Measurements from ENCODE around the gene ELP6.
A peak's percentile ranks its signal among the peaks of the same experiment; 100 is the strongest.

ELP6 gene, protein sequence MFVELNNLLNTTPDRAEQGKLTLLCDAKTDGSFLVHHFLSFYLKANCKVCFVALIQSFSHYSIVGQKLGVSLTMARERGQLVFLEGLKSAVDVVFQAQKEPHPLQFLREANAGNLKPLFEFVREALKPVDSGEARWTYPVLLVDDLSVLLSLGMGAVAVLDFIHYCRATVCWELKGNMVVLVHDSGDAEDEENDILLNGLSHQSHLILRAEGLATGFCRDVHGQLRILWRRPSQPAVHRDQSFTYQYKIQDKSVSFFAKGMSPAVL

DNA sequence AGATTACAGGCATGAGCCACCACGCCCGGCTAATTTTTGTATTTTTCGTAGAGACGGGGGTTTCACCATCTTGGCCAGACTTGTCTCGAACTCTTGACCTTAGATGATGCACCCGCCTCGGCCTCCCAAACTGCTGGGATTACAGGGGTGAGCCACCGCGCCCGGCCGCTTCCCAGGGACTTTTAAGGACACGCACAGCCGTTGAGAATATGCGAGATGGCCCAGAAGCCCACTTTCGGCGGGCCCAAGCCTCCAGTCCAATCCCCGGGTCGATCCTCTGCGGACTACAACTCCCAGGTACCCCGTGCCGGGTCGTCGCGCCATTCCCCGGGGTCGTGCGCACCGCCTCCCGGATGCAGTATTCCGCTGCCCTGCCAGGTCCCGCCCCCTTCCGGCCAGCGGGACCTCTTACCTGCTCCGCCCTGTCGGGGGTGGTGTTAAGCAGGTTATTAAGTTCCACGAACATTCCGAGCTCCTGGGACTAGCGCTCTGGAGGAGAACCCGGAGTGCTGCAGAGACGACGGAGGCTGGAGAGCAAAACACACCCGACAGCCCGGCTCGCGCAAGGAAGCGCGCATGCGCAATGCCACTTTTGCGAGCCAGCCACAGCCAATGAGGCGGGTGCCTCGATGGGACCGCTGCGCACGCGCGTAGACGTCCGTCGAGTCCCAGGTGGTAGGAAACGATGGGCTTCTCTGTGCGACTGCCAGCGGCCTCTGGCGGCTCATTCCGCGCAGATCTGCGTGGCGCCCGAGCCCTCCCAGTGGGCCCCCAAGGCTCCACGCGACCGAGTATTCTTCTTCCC, at the start of gene ELP6:
ELP6 (minus strand) TSS at position 588 of the 805 bp plus-strand sequence; CDS start at position 466, 122 bp downstream.
- Histone ChIP-seq H3K27me3 (ENCODE audit: insufficient read depth, low read length) (no peaks in the 10 kb centered on the region), H3K36me3 (ENCODE audit: insufficient read depth, low read length) (peaks cover 24% of the 10 kb centered on the region), H2AFZ (ENCODE audit: low read depth, low read length) (peak within 1 kb of the TSS; percentile 56), H3K4me3 (ENCODE audit: low read length) (peak within 1 kb of the TSS; percentile 64), H3K9me3 (ENCODE audit: low read length) (no peaks in the 10 kb centered on the region), H3K4me1 (ENCODE audit: insufficient read depth, low read length) (peaks cover 12% of the 10 kb centered on the region)

- no peak overlapping the region for H2AFZ ChIP-seq (ENCODE audit: low read depth, low read length)
These were observed 42.8 kb upstream of the ELP6 start for GRCh38 chr3:47556351-47556750.

GRCh38 chr3:47554335-47554734, 40.8 kb upstream of the ELP6 start:
- Histone ChIP-seq H3K4me3 (ENCODE audit: low read length) (no peak overlapping the region), H3K9me3 (ENCODE audit: low read length) (peaks cover 3% of the 10 kb centered on the region), H3K4me1 (ENCODE audit: insufficient read depth, low read length) (peaks cover 8% of the 10 kb centered on the region), H3K36me3 (ENCODE audit: insufficient read depth, low read length) (no peaks in the 10 kb centered on the region), H3K27me3 (ENCODE audit: insufficient read depth, low read length) (no peaks in the 10 kb centered on the region), H2AFZ (ENCODE audit: low read depth, low read length) (no peak overlapping the region)

More at GRCh38 chr3:47556351-47556750, 42.8 kb upstream of the ELP6 start:
- H3K4me1 ChIP-seq (ENCODE audit: insufficient read depth, low read length): peaks cover 8% of the 10 kb centered on the region
- no peak overlapping the region for H3K4me3 ChIP-seq (ENCODE audit: low read length)
- no peaks in the 10 kb centered on the region for H3K27me3 ChIP-seq (ENCODE audit: insufficient read depth, low read length)
- H3K36me3 ChIP-seq (ENCODE audit: insufficient read depth, low read length): no peaks in the 10 kb centered on the region
- peaks cover 3% of the 10 kb centered on the region for H3K9me3 ChIP-seq (ENCODE audit: low read length)

GRCh38 chr3:47553407-47553806, 39.9 kb upstream of the ELP6 start:
- Histone ChIP-seq H3K4me1 (ENCODE audit: insufficient read depth, low read length) (peaks cover 8% of the 10 kb centered on the region), H3K27me3 (ENCODE audit: insufficient read depth, low read length) (no peaks in the 10 kb centered on the region), H2AFZ (ENCODE audit: low read depth, low read length) (peak overlapping the region; percentile 30), H3K9me3 (ENCODE audit: low read length) (peaks cover 3% of the 10 kb centered on the region), H3K4me3 (ENCODE audit: low read length) (no peak overlapping the region), H3K36me3 (ENCODE audit: insufficient read depth, low read length) (no peaks in the 10 kb centered on the region)

- Histone ChIP-seq H3K4me1 (ENCODE audit: insufficient read depth, low read length) (no peaks in the 10 kb centered on the region), H3K36me3 (ENCODE audit: insufficient read depth, low read length) (no peaks in the 10 kb centered on the region), H3K4me3 (ENCODE audit: low read length) (no peak overlapping the region), H3K9me3 (ENCODE audit: low read length) (no peaks in the 10 kb centered on the region), H2AFZ (ENCODE audit: low read depth, low read length) (peak overlapping the region; percentile 55), H3K27me3 (ENCODE audit: insufficient read depth, low read length) (no peaks in the 10 kb centered on the region)
These were observed 29.1 kb upstream of the ELP6 start for GRCh38 chr3:47542471-47543173.

DNA sequence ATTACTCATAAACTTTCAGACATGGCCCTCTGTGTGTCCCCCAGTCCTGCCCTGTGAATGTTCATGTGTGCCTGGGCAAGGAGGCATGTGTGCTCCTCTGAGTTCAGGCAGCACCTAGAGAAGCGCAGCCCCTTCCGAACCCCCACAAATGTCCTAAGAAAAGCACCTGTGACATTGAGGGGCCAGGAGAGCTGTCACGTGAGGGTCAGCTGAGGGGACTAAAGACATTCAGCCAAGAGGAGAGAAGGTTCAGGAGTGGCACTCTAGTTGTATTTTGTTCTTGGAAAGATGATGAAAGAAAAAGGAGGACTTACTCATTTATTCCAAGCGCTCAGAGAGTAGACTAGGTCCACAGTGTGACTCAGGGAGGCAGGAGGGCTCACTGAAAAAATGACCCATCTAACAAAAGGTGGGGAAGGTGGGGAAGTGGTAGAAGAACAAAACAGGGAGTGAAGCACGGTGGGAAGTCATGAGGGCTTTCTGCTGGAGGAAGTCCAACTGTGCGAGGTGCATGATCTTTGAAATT, 28.1 kb upstream of the ELP6 start:
- no peaks in the 10 kb centered on the region for H3K36me3 ChIP-seq (ENCODE audit: insufficient read depth, low read length)

GRCh38 chr3:47540281-47540680, 26.8 kb upstream of the ELP6 start:
- no peak overlapping the region for H3K4me3 ChIP-seq (ENCODE audit: low read length)
- H3K27me3 ChIP-seq (ENCODE audit: insufficient read depth, low read length): no peaks in the 10 kb centered on the region

More for the DNA sequence above, 28.1 kb upstream of the ELP6 start:
- H2AFZ ChIP-seq (ENCODE audit: low read depth, low read length): no peak overlapping the region
- H3K9me3 ChIP-seq (ENCODE audit: low read length): no peaks in the 10 kb centered on the region
- H3K4me1 ChIP-seq (ENCODE audit: insufficient read depth, low read length): no peaks in the 10 kb centered on the region
- no peak overlapping the region for H3K4me3 ChIP-seq (ENCODE audit: low read length)
- H3K27me3 ChIP-seq (ENCODE audit: insufficient read depth, low read length): no peaks in the 10 kb centered on the region

DNA sequence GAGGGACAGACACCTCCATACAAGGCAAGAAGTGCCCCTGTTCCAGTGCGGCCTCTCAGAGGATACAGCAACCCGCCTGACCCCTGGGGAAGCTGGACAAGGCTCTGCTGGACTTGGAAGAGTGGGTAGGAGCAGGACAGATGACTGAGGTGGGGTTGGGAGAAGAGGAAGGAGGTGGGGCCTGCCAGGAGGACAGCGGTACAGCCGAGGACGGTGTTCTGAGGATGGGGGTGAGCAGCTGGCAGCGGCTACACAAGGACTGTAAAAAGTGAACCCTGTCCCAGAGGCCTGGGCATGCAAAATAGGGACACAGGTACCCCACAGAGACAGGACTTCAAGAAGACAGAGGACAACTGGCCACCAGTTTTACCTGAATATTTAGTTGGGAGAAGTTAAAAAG, 23.5 kb upstream of the ELP6 start:
- peaks cover 2% of the 10 kb centered on the region for H3K4me1 ChIP-seq (ENCODE audit: insufficient read depth, low read length)
- H2AFZ ChIP-seq (ENCODE audit: low read depth, low read length): no peak overlapping the region
- no peaks in the 10 kb centered on the region for H3K27me3 ChIP-seq (ENCODE audit: insufficient read depth, low read length)
- H3K36me3 ChIP-seq (ENCODE audit: insufficient read depth, low read length): no peaks in the 10 kb centered on the region
- no peak overlapping the region for H3K4me3 ChIP-seq (ENCODE audit: low read length)
- H3K9me3 ChIP-seq (ENCODE audit: low read length): no peaks in the 10 kb centered on the region

More at GRCh38 chr3:47540281-47540680, 26.8 kb upstream of the ELP6 start:
- no peaks in the 10 kb centered on the region for H3K9me3 ChIP-seq (ENCODE audit: low read length)
- no peaks in the 10 kb centered on the region for H3K36me3 ChIP-seq (ENCODE audit: insufficient read depth, low read length)
- H2AFZ ChIP-seq (ENCODE audit: low read depth, low read length): no peak overlapping the region
- H3K4me1 ChIP-seq (ENCODE audit: insufficient read depth, low read length): peaks cover 2% of the 10 kb centered on the region

- no peaks in the 10 kb centered on the region for H3K27me3 ChIP-seq (ENCODE audit: insufficient read depth, low read length)
- no peak overlapping the region for H2AFZ ChIP-seq (ENCODE audit: low read depth, low read length)
- no peaks in the 10 kb centered on the region for H3K9me3 ChIP-seq (ENCODE audit: low read length)
- H3K36me3 ChIP-seq (ENCODE audit: insufficient read depth, low read length): no peaks in the 10 kb centered on the region
- no peak overlapping the region for H3K4me3 ChIP-seq (ENCODE audit: low read length)
- H3K4me1 ChIP-seq (ENCODE audit: insufficient read depth, low read length): peaks cover 2% of the 10 kb centered on the region
These were observed 22.8 kb upstream of the ELP6 start for GRCh38 chr3:47536221-47536891.

DNA sequence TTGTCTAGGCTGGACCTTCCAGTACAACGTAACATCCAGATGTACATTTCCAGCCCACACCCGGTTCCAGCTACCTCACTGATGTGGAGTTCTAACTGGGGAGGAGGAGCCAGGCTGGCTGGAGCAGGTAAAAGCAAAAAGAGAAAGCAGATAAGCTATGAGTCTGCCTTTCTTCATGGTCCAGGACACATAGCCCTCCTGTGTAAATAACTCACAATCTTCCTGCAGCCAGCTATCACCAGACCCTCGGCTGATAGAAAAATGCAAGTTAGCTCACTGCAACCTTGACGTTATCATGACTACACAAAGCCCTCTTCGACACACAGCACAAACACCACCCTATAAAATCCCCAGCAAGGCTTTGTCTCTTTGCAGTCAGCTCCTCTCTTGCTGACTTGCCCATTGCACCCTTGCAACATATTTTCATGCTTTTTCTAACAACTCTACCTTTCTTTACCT, 20.5 kb upstream of the ELP6 start:
- H3K4me1 ChIP-seq (ENCODE audit: insufficient read depth, low read length): peaks cover 2% of the 10 kb centered on the region
- no peaks in the 10 kb centered on the region for H3K9me3 ChIP-seq (ENCODE audit: low read length)
- H2AFZ ChIP-seq (ENCODE audit: low read depth, low read length): no peak overlapping the region
- H3K4me3 ChIP-seq (ENCODE audit: low read length): no peak overlapping the region
- H3K36me3 ChIP-seq (ENCODE audit: insufficient read depth, low read length): no peaks in the 10 kb centered on the region
- no peaks in the 10 kb centered on the region for H3K27me3 ChIP-seq (ENCODE audit: insufficient read depth, low read length)

DNA sequence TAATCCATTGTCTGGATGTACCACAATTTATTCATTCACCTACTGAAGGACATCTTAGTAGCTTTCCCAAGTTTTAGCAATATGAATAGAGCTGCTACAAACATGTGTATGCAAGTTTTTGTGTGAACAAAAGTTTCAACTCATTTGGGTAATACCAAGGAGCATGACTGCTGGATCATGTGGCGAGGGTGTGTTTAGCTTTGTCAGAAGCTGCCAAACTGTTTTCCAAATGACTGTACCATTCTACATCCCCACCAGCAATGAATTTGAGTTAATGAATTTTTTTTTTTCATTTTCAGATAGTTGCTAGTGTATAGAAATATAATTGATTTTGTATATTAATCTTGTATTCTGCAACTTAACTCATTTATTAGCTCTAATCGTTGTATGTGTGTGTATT, 20.0 kb upstream of the ELP6 start:
- Histone ChIP-seq H3K27me3 (ENCODE audit: insufficient read depth, low read length) (no peaks in the 10 kb centered on the region), H2AFZ (ENCODE audit: low read depth, low read length) (no peak overlapping the region), H3K4me1 (ENCODE audit: insufficient read depth, low read length) (peaks cover 2% of the 10 kb centered on the region), H3K4me3 (ENCODE audit: low read length) (no peak overlapping the region), H3K36me3 (ENCODE audit: insufficient read depth, low read length) (no peaks in the 10 kb centered on the region), H3K9me3 (ENCODE audit: low read length) (no peaks in the 10 kb centered on the region)

- H3K4me3 ChIP-seq (ENCODE audit: low read length): no peak overlapping the region
- no peaks in the 10 kb centered on the region for H3K9me3 ChIP-seq (ENCODE audit: low read length)
- no peak overlapping the region for H2AFZ ChIP-seq (ENCODE audit: low read depth, low read length)
- no peaks in the 10 kb centered on the region for H3K27me3 ChIP-seq (ENCODE audit: insufficient read depth, low read length)
- H3K36me3 ChIP-seq (ENCODE audit: insufficient read depth, low read length): no peaks in the 10 kb centered on the region
- H3K4me1 ChIP-seq (ENCODE audit: insufficient read depth, low read length): no peaks in the 10 kb centered on the region
These were observed 14.6 kb upstream of the ELP6 start for GRCh38 chr3:47527952-47528725.

All from neuron (in vitro differentiated cells).